Adrenal gland (tissue), 12 donors: ENCODE results near the gene THAP2. TPM values are rescaled to one million over a fixed set of nuclear protein-coding genes. Genes with fewer than 3 reads are reported as not detected.

Source experiments
- DNase-seq, 7 donors: peaks; one replicate each; pipeline ENCODE4 v3.0.0-alpha.2; 2019 to 2020
- H3K27ac ChIP-seq, 5 donors: fragments of 200-600 bp; sonication (generic) in 4 of 5; 1 replicate in 3 of 5; 2 replicates in 2 of 5; pipeline versions ENCODE4 v1.5.1 to v1.8.0; 2016 to 2020; ENCODE audit warnings: mild to moderate bottlenecking in 1 of 5
- H3K27me3 ChIP-seq: fragments of 200-600 bp; 2 replicates; pipeline ENCODE4 v1.8.0; 2021
- H3K36me3 ChIP-seq, 2 donors: fragments of 200-600 bp; replicated peaks in 1 of 2; 1 replicate in 1 of 2; 2 replicates in 1 of 2; pipeline versions ENCODE4 v1.5.1 to v1.8.0; 2018 to 2022
- H3K4me1 ChIP-seq, 2 donors: fragments of 200-600 bp; replicated peaks in 1 of 2; 1 replicate in 1 of 2; 2 replicates in 1 of 2; pipeline versions ENCODE4 v1.5.1 to v1.8.0; 2018 to 2021
- H3K4me3 ChIP-seq, 4 donors: fragments of 200-600 bp; sonication (generic) in 3 of 4; one replicate each; pipeline ENCODE4 v1.5.1; 2016 to 2018
- H3K9me3 ChIP-seq, 3 donors: fragments of 200-600 bp; sonication (generic) in 1 of 3; replicated peaks in 1 of 3; 1 replicate in 2 of 3; 2 replicates in 1 of 3; pipeline versions ENCODE4 v1.5.1 to v1.8.0; 2016 to 2021
- CTCF ChIP-seq, 6 experiments: fragments of 450-650 bp in 4 of 6; fragments of 200-600 bp in 2 of 6; sonication (generic) in 1 of 6; IDR thresholded peaks; 1 replicate in 5 of 6; 2 replicates in 1 of 6; pipeline versions ENCODE4 v1.5.1 to v1.8.0; 2016 to 2021; ENCODE audit warnings: antibody characterized with exemption in 6 of 6, mild to moderate bottlenecking in 2 of 6, moderate library complexity in 1 of 6
- POLR2A ChIP-seq, 2 donors: fragments of 450-650 bp; IDR thresholded peaks; one replicate each; pipeline ENCODE4 v1.6.1; 2017; ENCODE audit warnings: antibody characterized with exemption in 2 of 2, mild to moderate bottlenecking in 2 of 2, moderate library complexity in 1 of 2
- WGBS, 4 donors: extraction: QIAGEN DNeasy Blood & Tissue Kit in 2 of 4; methylation state at CpG; one replicate each; pipeline versions ENCODE4 v1.1.5 to v1.1.7; 2013 to 2017; 5-methylcytosine and 5-hydroxymethylcytosine counted together
- intact Hi-C, 2 donors: fragments of 100-400 bp; cut with DNase I; formaldehyde crosslinking; loops; one replicate each; pipeline versions ENCODE4 v1.14.1 to v1.15.0; 2022 to 2023
- polyA plus RNA-seq, 3 donors: library from polyadenylated mRNA; stranded (reverse); fragments of 200-250 nt in 2 of 3; fragments of 350-450 nt in 1 of 3; fragmentation: Illumina TruSeq in 1 of 3; extraction: RNeasy Lipid Tissue Mini Kit (QIAGEN cat#74804) in 1 of 3; gene quantifications; one replicate each; pipeline ENCODE4 v1.2.3, GENCODE V29; 2013 to 2014
- total RNA-seq, 9 donors: library from RNA; depleted of rRNA in 4 of 9; stranded (reverse); fragments of >200 nt in 4 of 9; fragments of 120-200 nt in 1 of 9; fragmentation: NEBNext Ultra II Directional in 1 of 9; extraction: Animal tissue kit (Norgen Biotek cat#: 25700) in 1 of 9; gene quantifications; one replicate each; pipeline versions ENCODE4 v1.1.0 to v1.2.4, GENCODE V29; 2013 to 2023
- donor health status: healthy with polysubstance abuse.
- donor health status: Bipolar disorder and iron deficiency.
- donor health status: DM: yes; HTN: yes; CAD: no.
- donor health status: DM: no; HTN: no; CAD: no.
- donor health status: DM: no; HTN: no; CAD: no.
- donor health status: DM: yes; HTN: yes; CAD: no.

The THAP2 gene
- total and polyA plus RNA-seq, 12 donors, result 0.95 to 15.7 (median 5.9) TPM

- Histone ChIP-seq H3K4me3 (no peak overlapping the region), H3K27me3 (no peaks in the 10 kb centered on the region), H3K4me1 (no peaks in the 10 kb centered on the region), H3K27ac (no peak overlapping the region), H3K36me3 (peaks cover 0 to 68% of the 10 kb centered on the region in 2 donors), H3K9me3 (peaks cover 0 to 4% (median 0%) of the 10 kb centered on the region in 3 donors)
- DNase-seq, result no peak
- 65 to 80% (median 71%) methylated on average over 2 of the region's 2 CpGs for WGBS, 4 donors
- no peak for TF ChIP-seq CTCF (IDR thresholded peaks at IDR 0.05)
- intact Hi-C loops, result no loop called here
These were observed 21.8 kb upstream of the THAP2 start for GRCh38 chr12:71642264-71642663.

- Histone ChIP-seq H3K27me3 (no peaks in the 10 kb centered on the region), H3K9me3 (peaks cover 0 to 4% (median 0%) of the 10 kb centered on the region in 3 donors), H3K4me1 (peaks cover 0 to 9% of the 10 kb centered on the region in 2 donors), H3K36me3 (peaks cover 0 to 72% of the 10 kb centered on the region in 2 donors), H3K4me3 (no peak overlapping the region), H3K27ac (no peak overlapping the region)
- intact Hi-C loops, result no loop called here
- no peak for TF ChIP-seq POLR2A (IDR thresholded peaks at IDR 0.05)
- TF ChIP-seq CTCF (IDR thresholded peaks at IDR 0.05), result no peak
- DNase-seq, result no peak
- WGBS, 4 donors, result 73 to 92% (median 85%) methylated on average over 3 of the region's 3 CpGs
These were observed 18.8 kb upstream of the THAP2 start for GRCh38 chr12:71645268-71645667.

DNA sequence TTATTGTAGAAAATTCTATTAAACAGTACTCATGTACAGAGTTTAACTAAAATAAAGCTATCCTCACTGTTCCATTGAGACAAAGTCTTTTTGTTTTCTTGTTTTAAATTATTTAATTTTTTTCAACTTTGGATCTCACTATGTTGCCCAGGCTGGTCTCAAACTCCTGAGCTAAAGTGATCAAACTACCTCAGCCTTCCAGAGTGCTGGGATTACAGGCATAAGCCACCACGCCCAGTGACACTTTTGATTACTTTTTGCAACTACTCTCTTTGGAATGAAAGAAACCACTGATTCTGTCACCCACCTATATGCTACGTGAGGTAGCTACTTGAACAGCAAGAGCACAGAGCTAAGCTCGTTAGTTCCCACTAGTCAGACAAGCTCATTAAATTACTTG is 17.6 kb upstream of the THAP2 start:
- H3K36me3 ChIP-seq, result peaks cover 0 to 60% of the 10 kb centered on the region in 2 donors
- H3K27ac ChIP-seq, result no peak overlapping the region
- no peaks in the 10 kb centered on the region for H3K27me3 ChIP-seq
- intact Hi-C loops, result no loop called here
- DNase-seq, result no peak
- H3K9me3 ChIP-seq, result peaks cover 0 to 4% (median 0%) of the 10 kb centered on the region in 3 donors
- WGBS, 4 donors, result 96 to 99% (median 98%) methylated on average over 3 of the region's 3 CpGs
- TF ChIP-seq POLR2A (IDR thresholded peaks at IDR 0.05), result no peak
- no peak for TF ChIP-seq CTCF (IDR thresholded peaks at IDR 0.05)
- H3K4me1 ChIP-seq, result peaks cover 0 to 15% of the 10 kb centered on the region in 2 donors
- no peak overlapping the region for H3K4me3 ChIP-seq

DNA sequence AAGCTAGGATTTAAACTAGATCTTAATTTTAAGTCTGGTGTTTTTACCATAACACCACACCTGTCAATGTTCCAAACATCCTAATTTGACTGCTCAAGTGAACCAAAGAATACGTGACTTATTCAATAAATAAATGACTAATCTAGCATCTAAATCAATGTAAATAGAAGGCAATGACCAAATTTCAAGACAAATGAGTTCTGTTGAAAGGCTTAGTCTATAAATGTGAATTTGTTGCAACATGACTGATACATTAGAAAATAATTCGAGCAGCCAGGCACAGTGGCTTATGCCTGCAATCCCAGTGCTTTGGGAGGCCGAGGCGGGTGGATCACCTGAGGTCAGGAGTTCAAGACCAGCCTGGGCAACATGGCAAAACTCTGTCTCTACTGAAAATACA is 15.6 kb upstream of the THAP2 start:
- Histone ChIP-seq H3K4me1 (peaks cover 0 to 21% of the 10 kb centered on the region in 2 donors), H3K4me3 (no peak overlapping the region), H3K9me3 (peaks cover 0 to 4% (median 0%) of the 10 kb centered on the region in 3 donors), H3K27me3 (no peaks in the 10 kb centered on the region), H3K27ac (no peak overlapping the region), H3K36me3 (peaks cover 0 to 41% of the 10 kb centered on the region in 2 donors)
- no peak for DNase-seq
- WGBS, 4 donors, result 81 to 90% (median 87%) methylated on average over 4 of the region's 4 CpGs
- intact Hi-C loops, result no loop called here
- no peak for TF ChIP-seq CTCF (IDR thresholded peaks at IDR 0.05)
- no peak for TF ChIP-seq POLR2A (IDR thresholded peaks at IDR 0.05)
